Nephron progenitor cell (in vitro differentiated cells): ENCODE results near the gene TIE1.

Source experiments
- DNase-seq: peaks from one replicate; pipeline ENCODE4 v3.0.0; 2021
- H3K27ac Mint-ChIP-seq: 2 replicates; pipeline ENCODE4 v1.8.0; 2021; ENCODE audit warnings: mild to moderate bottlenecking, moderate library complexity, mixed read lengths
- H3K27me3 Mint-ChIP-seq: 2 replicates; pipeline ENCODE4 v1.8.0; 2021; ENCODE audit warnings: mild to moderate bottlenecking, low read depth, mixed read lengths; ENCODE audit not compliant: poor library complexity
- H3K36me3 Mint-ChIP-seq: 2 replicates; pipeline ENCODE4 v1.8.0; 2021; ENCODE audit warnings: low read depth, mixed read lengths
- H3K4me1 Mint-ChIP-seq: 2 replicates; pipeline ENCODE4 v1.8.0; 2021; ENCODE audit warnings: mixed read lengths
- H3K4me3 Mint-ChIP-seq: 2 replicates; pipeline ENCODE4 v1.8.0; 2021; ENCODE audit warnings: mild to moderate bottlenecking, moderate library complexity, mixed read lengths
- H3K9me3 Mint-ChIP-seq: 2 replicates; pipeline ENCODE4 v1.8.0; 2021; ENCODE audit warnings: mild to moderate bottlenecking, moderate library complexity, mixed read lengths
- TF ChIP-seq, protein P1 (sequence below): fragments of 200-600 bp; sonication (generic); IDR thresholded peaks from 2 replicates; pipeline ENCODE4 v1.5.0; 2021; ENCODE audit warnings: antibody characterized with exemption

Gene TIE1

GRCh38 chr1:43324810-43325209, 24.0 kb downstream of the TIE1 start:
- Mint-ChIP-seq H3K4me3 (no peak overlapping the region), H3K27ac (no peak overlapping the region), H3K27me3 (peaks cover 8% of the 10 kb centered on the region)

DNA sequence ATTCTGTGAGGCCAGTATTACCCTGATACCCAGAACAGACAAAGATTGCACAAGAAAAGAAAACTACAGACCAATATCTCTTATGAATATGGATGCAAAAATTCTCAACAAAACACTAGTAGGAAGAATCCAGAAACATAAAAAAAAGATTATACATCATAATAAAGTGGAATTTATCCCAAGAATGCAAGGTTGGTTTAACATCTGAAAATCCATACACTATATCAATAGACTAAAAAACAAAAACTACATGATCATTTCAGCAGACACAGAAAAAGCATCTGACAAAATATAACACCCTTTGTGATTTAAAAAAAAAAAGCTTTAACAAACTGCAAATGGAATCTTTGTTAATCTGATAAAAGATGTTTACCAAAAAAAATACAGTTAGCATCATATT, 24.6 kb downstream of the TIE1 start:
- TF ChIP-seq, protein P1, sequence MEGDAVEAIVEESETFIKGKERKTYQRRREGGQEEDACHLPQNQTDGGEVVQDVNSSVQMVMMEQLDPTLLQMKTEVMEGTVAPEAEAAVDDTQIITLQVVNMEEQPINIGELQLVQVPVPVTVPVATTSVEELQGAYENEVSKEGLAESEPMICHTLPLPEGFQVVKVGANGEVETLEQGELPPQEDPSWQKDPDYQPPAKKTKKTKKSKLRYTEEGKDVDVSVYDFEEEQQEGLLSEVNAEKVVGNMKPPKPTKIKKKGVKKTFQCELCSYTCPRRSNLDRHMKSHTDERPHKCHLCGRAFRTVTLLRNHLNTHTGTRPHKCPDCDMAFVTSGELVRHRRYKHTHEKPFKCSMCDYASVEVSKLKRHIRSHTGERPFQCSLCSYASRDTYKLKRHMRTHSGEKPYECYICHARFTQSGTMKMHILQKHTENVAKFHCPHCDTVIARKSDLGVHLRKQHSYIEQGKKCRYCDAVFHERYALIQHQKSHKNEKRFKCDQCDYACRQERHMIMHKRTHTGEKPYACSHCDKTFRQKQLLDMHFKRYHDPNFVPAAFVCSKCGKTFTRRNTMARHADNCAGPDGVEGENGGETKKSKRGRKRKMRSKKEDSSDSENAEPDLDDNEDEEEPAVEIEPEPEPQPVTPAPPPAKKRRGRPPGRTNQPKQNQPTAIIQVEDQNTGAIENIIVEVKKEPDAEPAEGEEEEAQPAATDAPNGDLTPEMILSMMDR = no peak
- peaks cover 46% of the 10 kb centered on the region for H3K9me3 Mint-ChIP-seq
- H3K27me3 Mint-ChIP-seq = peaks cover 5% of the 10 kb centered on the region
- DNase-seq = no peak
- peaks cover 12% of the 10 kb centered on the region for H3K4me1 Mint-ChIP-seq
- no peak overlapping the region for H3K4me3 Mint-ChIP-seq
- peaks cover 8% of the 10 kb centered on the region for H3K36me3 Mint-ChIP-seq
- H3K27ac Mint-ChIP-seq = no peak overlapping the region

More at GRCh38 chr1:43324810-43325209, 24.0 kb downstream of the TIE1 start:
- TF ChIP-seq, protein P1 = no peak
- Mint-ChIP-seq H3K36me3 (peaks cover 8% of the 10 kb centered on the region), H3K4me1 (peaks cover 10% of the 10 kb centered on the region), H3K9me3 (peaks cover 46% of the 10 kb centered on the region)
- DNase-seq = no peak

- TF ChIP-seq, protein P1 = no peak
- DNase-seq = no peak
- H3K9me3 Mint-ChIP-seq = peaks cover 46% of the 10 kb centered on the region
- peaks cover 10% of the 10 kb centered on the region for H3K4me1 Mint-ChIP-seq
- H3K36me3 Mint-ChIP-seq = peaks cover 8% of the 10 kb centered on the region
- no peak overlapping the region for H3K27ac Mint-ChIP-seq
- no peak overlapping the region for H3K4me3 Mint-ChIP-seq
- H3K27me3 Mint-ChIP-seq = peaks cover 3% of the 10 kb centered on the region
Measured at GRCh38 chr1:43327549-43328292, 26.9 kb downstream of the TIE1 start.

GRCh38 chr1:43329995-43330751, 29.4 kb downstream of the TIE1 start:
- H3K27me3 Mint-ChIP-seq = peaks cover 4% of the 10 kb centered on the region
- DNase-seq = no peak
- H3K4me3 Mint-ChIP-seq = no peak overlapping the region

DNA sequence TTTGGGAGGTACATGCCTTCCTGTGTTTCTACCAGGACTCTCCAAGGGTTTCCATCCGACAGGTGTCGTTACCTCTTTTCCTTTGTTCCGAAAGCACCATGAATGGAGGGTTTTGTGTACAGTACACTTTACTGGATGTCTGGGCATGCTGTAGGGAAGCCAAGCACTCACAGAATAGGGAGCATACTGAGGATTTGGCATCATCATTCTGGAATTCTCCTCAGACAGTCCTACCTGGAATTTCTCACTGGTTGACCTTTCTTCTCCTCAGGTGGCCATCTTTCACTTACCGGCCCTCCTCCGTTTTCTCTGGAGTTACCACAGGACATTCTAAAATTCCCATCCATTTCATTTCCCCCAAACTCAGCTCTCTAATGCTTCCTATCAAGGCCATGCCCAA, 30.9 kb downstream of the TIE1 start:
- TF ChIP-seq, protein P1 = no peak
- H3K27ac Mint-ChIP-seq = peak overlapping the region; percentile 64
- no peak for DNase-seq
- H3K4me3 Mint-ChIP-seq = no peak overlapping the region
- H3K27me3 Mint-ChIP-seq = peaks cover 7% of the 10 kb centered on the region
- peaks cover 24% of the 10 kb centered on the region for H3K9me3 Mint-ChIP-seq
- H3K4me1 Mint-ChIP-seq = peaks cover 14% of the 10 kb centered on the region
- H3K36me3 Mint-ChIP-seq = no peaks in the 10 kb centered on the region

More at GRCh38 chr1:43329995-43330751, 29.4 kb downstream of the TIE1 start:
- Mint-ChIP-seq H3K36me3 (peaks cover under 1% of the 10 kb centered on the region), H3K9me3 (peaks cover 35% of the 10 kb centered on the region), H3K27ac (peak overlapping the region; percentile 69), H3K4me1 (peaks cover 10% of the 10 kb centered on the region)
- TF ChIP-seq, protein P1 = no peak
